Measurements from ENCODE around the gene GEMIN7.

DNA sequence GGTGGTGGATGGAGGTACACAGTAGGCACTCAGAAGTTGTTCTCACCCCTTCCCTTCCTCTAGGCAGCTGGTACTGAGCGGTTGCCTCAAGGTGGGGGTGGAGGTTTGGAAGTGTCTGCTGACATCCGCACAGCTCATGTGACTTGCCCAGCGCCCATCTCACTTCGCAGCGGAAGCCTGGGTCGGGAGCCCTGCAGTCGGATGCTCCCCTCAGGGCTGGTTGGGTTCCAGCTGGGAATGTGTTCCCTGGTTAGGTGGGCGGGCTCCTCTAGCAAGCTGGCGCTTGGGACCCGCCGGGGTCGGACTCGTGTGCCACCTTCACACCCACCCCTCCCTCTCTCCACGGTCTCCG, 24.1 kb downstream of the GEMIN7 start:
- TF ChIP-seq, protein P1, sequence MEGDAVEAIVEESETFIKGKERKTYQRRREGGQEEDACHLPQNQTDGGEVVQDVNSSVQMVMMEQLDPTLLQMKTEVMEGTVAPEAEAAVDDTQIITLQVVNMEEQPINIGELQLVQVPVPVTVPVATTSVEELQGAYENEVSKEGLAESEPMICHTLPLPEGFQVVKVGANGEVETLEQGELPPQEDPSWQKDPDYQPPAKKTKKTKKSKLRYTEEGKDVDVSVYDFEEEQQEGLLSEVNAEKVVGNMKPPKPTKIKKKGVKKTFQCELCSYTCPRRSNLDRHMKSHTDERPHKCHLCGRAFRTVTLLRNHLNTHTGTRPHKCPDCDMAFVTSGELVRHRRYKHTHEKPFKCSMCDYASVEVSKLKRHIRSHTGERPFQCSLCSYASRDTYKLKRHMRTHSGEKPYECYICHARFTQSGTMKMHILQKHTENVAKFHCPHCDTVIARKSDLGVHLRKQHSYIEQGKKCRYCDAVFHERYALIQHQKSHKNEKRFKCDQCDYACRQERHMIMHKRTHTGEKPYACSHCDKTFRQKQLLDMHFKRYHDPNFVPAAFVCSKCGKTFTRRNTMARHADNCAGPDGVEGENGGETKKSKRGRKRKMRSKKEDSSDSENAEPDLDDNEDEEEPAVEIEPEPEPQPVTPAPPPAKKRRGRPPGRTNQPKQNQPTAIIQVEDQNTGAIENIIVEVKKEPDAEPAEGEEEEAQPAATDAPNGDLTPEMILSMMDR (conservative IDR thresholded peaks at IDR 0.05; ENCODE audit: low read depth, low read length): no peak
- TF ChIP-seq EZH2 (IDR thresholded peaks at IDR 0.05; ENCODE audit: borderline replicate concordance, low read depth, low read length, poor library complexity, severe bottlenecking): no peak

Data from A673 (cell line).